IPS DF 6.9 (cell line): Measurements from ENCODE around the gene VPS37D.
"Not testable (repeated sequence)": the region's sequence is repeated elsewhere in the genome, so short reads cannot be mapped to it uniquely, and the experiment has no call there.

Source experiments
- DNase-seq: peaks from one replicate; pipeline ENCODE4 v3.0.0-alpha.2; 2013; ENCODE audit warnings: low read depth, low spot score
- H3K27ac ChIP-seq: one replicate; pipeline ENCODE4 v1.5.1; 2013; ENCODE audit warnings: low read length, control low read depth
- H3K27me3 ChIP-seq: 2 replicates; pipeline ENCODE4 v1.6.1; 2013; ENCODE audit warnings: mild to moderate bottlenecking, low read length; ENCODE audit not compliant: control insufficient read depth, insufficient read depth
- H3K36me3 ChIP-seq: 2 replicates; pipeline ENCODE4 v1.6.1; 2013; ENCODE audit warnings: low read length; ENCODE audit not compliant: control insufficient read depth, insufficient read depth
- H3K4me1 ChIP-seq: 2 replicates; pipeline ENCODE4 v1.6.1; 2013; ENCODE audit warnings: low read length; ENCODE audit not compliant: control insufficient read depth, insufficient read depth
- H3K4me3 ChIP-seq: 2 replicates; pipeline ENCODE4 v1.5.1; 2013; ENCODE audit warnings: mild to moderate bottlenecking, low read length
- H3K9me3 ChIP-seq: 2 replicates; pipeline ENCODE4 v1.6.1; 2013; ENCODE audit warnings: low read length, inconsistent platforms; ENCODE audit not compliant: control insufficient read depth, insufficient read depth
- WGBS: extraction: QIAGEN DNeasy Blood & Tissue Kit; methylation state at CpG from one replicate; pipeline ENCODE4 v1.1.7; 2013; ENCODE audit warnings: mixed read lengths, missing lambda C conversion rate; ENCODE audit not compliant: insufficient read length, insufficient coverage; 5-methylcytosine and 5-hydroxymethylcytosine counted together

The VPS37D gene

GRCh38 chr7:73667344-73668102 lies at the start of gene VPS37D:
Gene VPS37D, plus strand, starts transcription at chr7:73667831. Its CDS starts 128 bp downstream, at chr7:73667959.
- Histone ChIP-seq H3K9me3 (no peaks in the 10 kb centered on the region), H3K4me3 (peak within 1 kb of the TSS; percentile 77), H3K27ac (no peak within 1 kb of the TSS), H3K27me3 (no peaks in the 10 kb centered on the region), H3K36me3 (no peaks in the 10 kb centered on the region), H3K4me1 (peaks cover 8% of the 10 kb centered on the region)
- WGBS = no CpG with 5 or more reads among the region's 79 CpGs
- DNase-seq = peak; percentile 41

GRCh38 chr7:73618538-73618937 lies 49.1 kb upstream of the VPS37D start:
- no peaks in the 10 kb centered on the region for H3K4me1 ChIP-seq

GRCh38 chr7:73619394-73619793 lies 48.2 kb upstream of the VPS37D start:
- not testable (repeated sequence) for H3K9me3 ChIP-seq, H3K4me3 ChIP-seq, H3K36me3 ChIP-seq, H3K27ac ChIP-seq, H3K27me3 ChIP-seq, DNase-seq, H3K4me1 ChIP-seq
- WGBS = no CpG with 5 or more reads among the region's 11 CpGs

More at GRCh38 chr7:73618538-73618937, 49.1 kb upstream of the VPS37D start:
- Histone ChIP-seq H3K27ac (no peak overlapping the region), H3K27me3 (peaks cover 2% of the 10 kb centered on the region; the same call in 1 of the 2 replicates), H3K36me3 (no peaks in the 10 kb centered on the region), H3K9me3 (no peaks in the 10 kb centered on the region), H3K4me3 (no peak overlapping the region)
- no CpG with 5 or more reads among the region's 4 CpGs for WGBS
- no peak for DNase-seq

GRCh38 chr7:73621168-73622063 lies 46.2 kb upstream of the VPS37D start:
- DNase-seq = no peak
- Histone ChIP-seq H3K4me3 (no peak overlapping the region), H3K9me3 (no peaks in the 10 kb centered on the region), H3K4me1 (no peaks in the 10 kb centered on the region), H3K27ac (no peak overlapping the region), H3K36me3 (no peaks in the 10 kb centered on the region), H3K27me3 (peaks cover 2% of the 10 kb centered on the region; the same call in 1 of the 2 replicates)
- 100% methylated on average over 1 of the region's 7 CpGs for WGBS

GRCh38 chr7:73622527-73622908 lies 45.1 kb upstream of the VPS37D start:
- no peak for DNase-seq
- peaks cover 2% of the 10 kb centered on the region for H3K27me3 ChIP-seq
- no peaks in the 10 kb centered on the region for H3K36me3 ChIP-seq
- no peaks in the 10 kb centered on the region for H3K9me3 ChIP-seq
- H3K27ac ChIP-seq = no peak overlapping the region
- peaks cover 3% of the 10 kb centered on the region; the same call in 1 of the 2 replicates for H3K4me1 ChIP-seq
- peak overlapping the region; percentile 83; the same call in 1 of the 2 replicates for H3K4me3 ChIP-seq
- no CpG with 5 or more reads among the region's 2 CpGs for WGBS

- no peaks in the 10 kb centered on the region for H3K36me3 ChIP-seq
- peak overlapping the region; percentile 83; the same call in 1 of the 2 replicates for H3K4me3 ChIP-seq
- DNase-seq = peak; percentile 76
- H3K27ac ChIP-seq = no peak overlapping the region
- H3K4me1 ChIP-seq = peaks cover 3% of the 10 kb centered on the region; the same call in 1 of the 2 replicates
- H3K9me3 ChIP-seq = no peaks in the 10 kb centered on the region
- WGBS = no CpG with 5 or more reads among the region's 58 CpGs
- H3K27me3 ChIP-seq = peaks cover 2% of the 10 kb centered on the region
These were observed 44.5 kb upstream of the VPS37D start for GRCh38 chr7:73622909-73623797.

- Histone ChIP-seq H3K4me3 (peak within 1 kb of the TSS; percentile 83), H3K27ac (no peak within 1 kb of the TSS), H3K36me3 (no peaks in the 10 kb centered on the region), H3K4me1 (peaks cover 3% of the 10 kb centered on the region; the same call in 1 of the 2 replicates), H3K27me3 (peaks cover 2% of the 10 kb centered on the region), H3K9me3 (no peaks in the 10 kb centered on the region)
- DNase-seq = peak; percentile 76
- WGBS = no CpG with 5 or more reads among the region's 80 CpGs
These were observed 43.6 kb upstream of the VPS37D start, which contains the start of gene MLXIPL for GRCh38 chr7:73623798-73624668. Gene MLXIPL, minus strand, starts transcription at chr7:73624522. Its CDS starts 30 bp downstream, at chr7:73624492.

GRCh38 chr7:73624669-73625001 lies 43.0 kb upstream of the VPS37D start:
- no peak overlapping the region for H3K4me3 ChIP-seq

GRCh38 chr7:73625276-73625675 lies 42.4 kb upstream of the VPS37D start:
- Histone ChIP-seq H3K4me3 (no peak overlapping the region), H3K27ac (no peak overlapping the region), H3K36me3 (no peaks in the 10 kb centered on the region), H3K27me3 (peaks cover 2% of the 10 kb centered on the region), H3K9me3 (no peaks in the 10 kb centered on the region), H3K4me1 (peaks cover 3% of the 10 kb centered on the region; the same call in 1 of the 2 replicates)
- WGBS = no CpG with 5 or more reads among the region's 11 CpGs
- no peak for DNase-seq

More at GRCh38 chr7:73624669-73625001, 43.0 kb upstream of the VPS37D start:
- no CpG with 5 or more reads among the region's 9 CpGs for WGBS
- no peak overlapping the region for H3K27ac ChIP-seq
- H3K27me3 ChIP-seq = peaks cover 2% of the 10 kb centered on the region
- DNase-seq = no peak
- H3K9me3 ChIP-seq = no peaks in the 10 kb centered on the region
- peaks cover 3% of the 10 kb centered on the region; the same call in 1 of the 2 replicates for H3K4me1 ChIP-seq
- no peaks in the 10 kb centered on the region for H3K36me3 ChIP-seq
